Middle frontal gyrus (tissue), 1 donor: ENCODE measurements around the gene AVPR2.

Source experiments
- DNase-seq: peaks from one replicate; pipeline ENCODE4 v3.0.0-alpha.2; 2015; ENCODE audit warnings: low spot score; ENCODE audit errors: extremely low spot score

The AVPR2 gene

GRCh38 chrX:153948847-153949805 lies 44.7 kb downstream of the AVPR2 start:
- no peak for DNase-seq

GRCh38 chrX:153950127-153950526 lies 45.7 kb downstream of the AVPR2 start:
- no peak for DNase-seq

DNA sequence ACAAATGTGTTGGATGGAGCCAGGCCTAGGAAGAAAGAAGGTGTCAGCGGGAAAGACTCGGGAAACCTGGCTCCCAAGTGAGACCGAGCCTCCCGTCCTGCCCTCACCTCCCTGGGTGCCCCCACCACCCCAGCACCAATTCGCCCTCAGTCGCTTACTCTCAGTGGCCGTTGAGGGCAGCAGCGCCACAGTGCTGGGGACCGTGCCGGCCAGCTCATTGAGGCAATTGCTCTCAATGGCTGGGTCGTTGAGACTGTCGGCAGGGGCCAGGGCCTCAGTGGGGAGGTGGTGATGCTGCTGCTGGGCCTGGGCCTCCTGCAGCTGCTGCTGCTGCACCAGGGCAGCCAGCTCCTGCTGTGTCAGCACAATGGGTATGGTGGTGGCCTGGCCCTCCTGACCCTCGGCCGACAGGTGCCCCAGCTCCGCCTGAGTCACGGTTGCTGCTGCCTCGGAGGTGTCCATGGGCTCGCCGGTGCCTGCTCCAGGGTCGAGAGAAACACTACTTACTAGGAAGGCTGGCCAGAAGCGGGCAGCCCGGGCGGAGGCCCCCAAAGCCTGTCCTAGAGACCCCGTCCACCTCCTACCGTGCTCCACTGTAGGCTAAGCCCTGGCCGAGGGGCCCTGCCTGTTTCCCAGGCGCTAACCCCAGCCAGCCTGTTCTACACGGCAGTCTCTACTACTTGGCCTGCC lies 47.4 kb downstream of the AVPR2 start:
- no peak for DNase-seq

DNA sequence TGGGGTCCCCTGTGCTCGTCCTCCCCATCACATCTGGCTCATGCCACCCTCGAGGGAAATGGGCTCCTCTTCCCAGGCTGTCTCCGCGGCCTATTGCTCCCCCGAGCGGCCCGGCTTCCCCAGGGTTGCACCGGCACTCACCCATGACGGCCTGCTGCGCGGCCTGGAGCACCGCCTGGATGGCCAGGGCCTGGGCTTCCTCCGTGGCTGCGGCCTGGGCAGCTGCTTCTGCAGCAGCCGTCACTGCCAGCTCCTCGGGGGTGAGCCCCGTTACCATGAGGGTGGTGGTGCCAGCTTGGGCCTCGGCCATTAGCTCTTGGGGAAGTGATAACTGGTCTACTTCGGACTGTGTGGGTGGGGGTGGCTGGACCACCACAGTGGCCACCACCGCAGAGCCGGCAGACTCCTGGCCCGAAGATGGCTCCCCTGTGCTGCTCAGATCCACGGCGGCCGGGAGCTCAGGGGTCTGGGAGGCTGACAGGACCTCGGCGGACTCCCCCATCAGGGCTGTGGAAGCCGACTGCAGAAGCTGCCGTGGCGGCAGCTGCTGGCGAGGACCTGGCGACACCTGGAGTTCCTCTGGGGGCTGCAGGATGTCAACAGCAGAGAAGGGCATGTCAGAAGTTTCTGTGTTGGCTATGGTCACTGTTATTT lies 48.0 kb downstream of the AVPR2 start:
- no peak for DNase-seq

DNA sequence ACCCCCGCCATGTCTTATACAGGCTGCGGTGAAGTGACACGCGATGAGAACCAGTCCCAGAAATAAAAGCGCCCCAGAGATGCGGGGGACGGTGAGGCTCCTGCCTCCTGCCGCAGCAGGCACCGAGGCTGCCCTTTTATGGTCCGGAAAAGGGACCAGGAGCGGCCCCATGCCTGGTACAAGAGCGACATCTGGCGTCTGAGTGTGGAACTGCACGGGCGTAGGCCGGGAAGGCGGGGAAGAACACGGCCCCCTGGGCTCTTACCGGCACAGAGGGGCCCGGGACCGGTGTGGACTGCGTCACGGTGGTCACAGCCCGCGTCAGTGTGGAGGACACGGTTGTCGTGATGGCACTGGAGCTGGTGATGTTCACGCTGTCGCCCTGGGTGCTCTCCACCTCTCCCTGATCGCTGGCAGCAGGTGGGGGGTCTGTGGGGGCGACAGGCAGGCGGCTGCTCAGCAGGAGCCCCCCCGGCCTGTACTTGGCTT lies 48.9 kb downstream of the AVPR2 start:
- peak; percentile 24 for DNase-seq

DNA sequence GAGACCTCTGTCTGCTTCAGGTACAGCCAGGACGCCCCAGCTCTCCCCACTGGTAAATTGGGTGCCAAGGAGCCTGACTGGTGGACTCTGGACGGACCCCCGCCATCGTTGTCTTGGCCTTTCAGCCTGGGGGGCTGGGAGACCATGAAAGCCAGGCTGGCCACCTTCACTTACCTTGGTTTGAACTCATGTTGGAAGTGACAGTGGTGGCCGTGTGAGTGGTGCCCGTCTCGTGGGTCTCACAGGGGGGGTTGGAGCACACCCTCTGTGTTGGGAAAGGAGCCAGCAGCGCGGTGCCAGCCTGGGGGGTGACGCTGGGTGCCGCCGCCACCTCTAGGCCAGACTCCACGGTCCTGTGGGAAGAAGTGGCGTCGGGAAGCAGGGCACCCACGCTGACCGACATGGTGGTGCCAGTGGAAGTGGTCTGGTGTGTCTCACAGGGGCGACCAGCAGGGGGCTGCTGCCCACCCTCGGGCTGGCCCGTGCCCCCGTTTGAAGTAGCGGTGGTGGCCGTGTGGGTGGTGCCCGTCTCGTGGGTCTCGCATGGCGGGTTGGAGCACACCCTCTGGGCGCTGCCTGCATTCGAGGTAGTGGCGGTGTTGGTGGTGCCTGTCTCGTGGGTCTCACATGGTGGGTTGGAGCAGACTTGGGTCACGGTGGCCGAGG lies 49.6 kb downstream of the AVPR2 start:
- DNase-seq, result no peak

GRCh38 chrX:153954558-153955227 lies 50.2 kb downstream of the AVPR2 start:
- no peak for DNase-seq

DNA sequence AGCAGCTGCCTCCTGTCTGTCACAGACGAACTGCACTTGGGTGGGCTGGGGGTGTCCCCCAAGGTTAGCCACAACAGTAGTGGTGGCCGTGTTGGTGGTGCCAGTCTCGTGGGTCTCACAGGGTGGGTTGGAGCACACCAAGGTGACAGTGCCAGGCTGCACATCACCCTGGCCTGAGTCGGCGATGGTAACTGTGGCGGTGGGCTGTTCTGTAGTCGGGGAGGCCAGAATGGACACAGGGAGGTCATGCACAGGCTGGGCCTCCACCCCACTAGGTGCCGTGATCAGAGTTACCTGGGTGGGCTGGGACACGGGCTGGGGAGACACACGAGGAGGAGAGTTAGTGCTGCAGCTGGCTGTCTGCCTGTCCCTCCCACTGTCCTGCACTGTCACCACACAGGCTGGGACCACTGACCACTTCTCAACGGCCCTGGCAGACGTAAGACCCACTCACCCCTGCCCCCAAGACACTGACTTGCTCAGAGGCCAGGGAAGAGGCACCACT lies 50.8 kb downstream of the AVPR2 start:
- DNase-seq, result no peak

GRCh38 chrX:153956044-153956907 lies 51.8 kb downstream of the AVPR2 start:
- no peak for DNase-seq
